GM19324 (cell line): ENCODE data around the gene CEP128.

ENCODE experiments used
- ATAC-seq: cut with Tn5 transposase; IDR thresholded peaks from one replicate; pipeline ENCODE4 v1.9.1; 2021; ENCODE audit warnings: mild to moderate bottlenecking, moderate library complexity; ENCODE audit not compliant: unreplicated experiment, low FRiP score

The CEP128 gene

DNA sequence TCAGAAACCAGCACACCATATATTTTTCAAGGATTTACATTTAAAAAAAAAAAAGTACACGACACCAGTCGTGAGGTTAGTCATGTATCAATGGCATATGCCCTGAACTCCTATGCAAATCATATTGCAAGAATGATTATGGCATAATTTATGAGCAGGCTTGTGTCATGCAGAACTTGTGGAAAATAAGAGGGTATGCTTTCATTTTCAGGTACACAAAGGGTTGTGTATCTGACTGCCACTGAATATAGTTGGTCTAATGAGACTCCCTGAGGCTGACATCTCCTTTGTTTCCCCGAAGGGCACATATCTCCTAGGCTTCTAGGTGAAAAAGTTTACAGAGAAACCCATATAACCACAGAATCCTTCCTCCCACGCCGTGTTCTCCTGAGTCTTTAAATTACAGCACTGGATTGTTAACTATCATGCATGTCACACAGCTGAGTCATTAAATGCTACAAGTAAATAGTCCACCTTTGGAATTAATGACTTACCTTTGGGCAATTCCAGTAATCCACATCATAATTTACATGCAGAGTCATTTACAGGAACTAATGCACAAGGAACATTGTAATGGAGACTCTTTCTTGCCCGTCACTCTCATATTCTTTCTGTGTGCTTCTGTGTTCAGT, 373.5 kb downstream of the CEP128 start:
- ATAC-seq: no peak

DNA sequence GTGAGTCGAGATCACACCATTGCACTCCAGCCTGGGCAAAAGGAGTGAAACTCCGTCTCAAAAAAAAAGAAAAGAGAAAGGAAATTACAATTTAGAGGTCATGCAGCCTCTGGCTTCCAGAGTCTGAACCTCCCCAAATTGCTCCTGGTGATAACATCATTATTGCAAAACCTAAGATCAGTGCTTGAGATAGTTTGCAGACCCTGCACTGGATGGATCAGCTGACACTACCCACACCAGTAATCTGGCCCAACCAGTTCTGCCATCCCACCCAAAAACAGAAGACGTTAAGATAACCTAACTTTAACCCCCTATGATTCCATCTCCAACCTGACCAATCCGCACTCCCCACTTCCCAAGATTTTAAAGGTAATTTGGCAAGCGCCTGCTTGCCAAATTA, 376.5 kb downstream of the CEP128 start:
- no peak for ATAC-seq

DNA sequence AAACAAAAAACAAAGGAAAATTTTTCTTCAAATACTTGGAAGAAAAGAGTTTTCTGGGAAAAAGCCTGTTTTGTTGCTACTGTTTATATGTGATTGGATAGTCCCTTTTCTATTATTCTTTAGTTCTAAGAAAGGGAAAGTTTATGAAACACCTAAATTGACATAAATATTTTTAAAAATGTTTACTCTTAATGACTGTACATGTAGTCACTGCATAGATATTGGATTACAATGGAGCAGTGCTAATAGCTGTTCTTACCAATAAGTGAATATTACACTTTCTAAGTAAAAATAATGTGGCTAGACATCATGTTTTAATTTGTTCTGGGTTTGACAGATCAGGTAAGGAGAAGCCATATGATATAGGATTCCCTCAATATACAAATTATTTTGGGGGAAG, 377.5 kb downstream of the CEP128 start:
- no peak for ATAC-seq

DNA sequence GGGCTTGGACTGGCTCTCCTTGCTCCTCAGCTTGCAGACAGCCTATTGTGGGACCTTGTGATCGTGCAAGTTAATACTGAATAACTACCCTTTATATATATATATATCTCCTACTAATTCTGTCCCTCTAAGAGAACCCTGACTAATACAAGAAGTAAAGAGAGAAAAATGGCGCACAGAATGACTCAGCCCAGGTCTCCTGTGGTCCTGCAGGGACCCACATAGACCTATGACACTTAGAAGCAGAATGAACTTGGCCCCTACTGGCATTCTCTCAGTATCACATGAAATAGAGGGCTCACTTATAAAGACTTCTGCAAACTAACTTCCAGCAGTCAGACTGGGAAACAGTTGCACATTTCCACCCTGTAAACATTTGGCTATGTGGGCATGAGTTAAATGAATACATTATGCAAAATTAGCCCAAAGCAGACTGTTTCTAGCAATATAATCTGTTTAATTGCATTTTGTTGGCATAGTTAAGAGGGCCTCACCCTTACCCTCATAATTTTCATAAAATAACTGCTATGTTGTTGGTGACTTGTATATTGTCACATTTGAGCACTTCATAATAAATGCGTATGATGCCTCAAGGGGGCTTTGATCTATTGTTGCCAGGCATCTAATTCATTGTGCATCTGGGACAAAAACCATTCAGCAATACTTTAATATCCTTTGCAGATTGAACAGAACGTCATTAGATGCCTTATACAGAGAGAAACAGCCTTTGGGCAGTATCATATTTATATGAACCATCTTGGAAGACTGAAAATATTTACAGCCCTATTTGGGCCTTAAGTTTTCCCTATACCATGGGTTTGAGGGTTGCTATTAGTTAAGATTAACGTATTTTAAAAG, 380.5 kb downstream of the CEP128 start:
- ATAC-seq: no peak

DNA sequence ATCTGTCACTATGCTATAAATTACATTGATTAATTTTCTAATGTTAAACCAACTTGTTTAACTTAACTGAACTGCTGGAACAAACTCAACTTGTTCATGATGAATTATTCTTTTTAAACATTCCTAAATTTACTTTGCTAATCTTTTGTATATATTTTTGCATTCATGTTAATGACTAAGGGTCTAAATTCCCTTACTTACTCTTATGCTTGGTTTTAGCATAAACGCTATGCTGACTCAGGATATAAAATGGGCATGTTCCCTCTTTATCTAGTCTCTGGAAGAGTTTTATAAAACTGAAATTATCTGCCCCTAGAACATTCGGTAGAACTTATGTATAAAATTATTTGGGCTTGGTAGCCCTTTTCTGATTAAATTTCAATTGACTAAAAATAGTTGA, 387.4 kb downstream of the CEP128 start:
- ATAC-seq: no peak

DNA sequence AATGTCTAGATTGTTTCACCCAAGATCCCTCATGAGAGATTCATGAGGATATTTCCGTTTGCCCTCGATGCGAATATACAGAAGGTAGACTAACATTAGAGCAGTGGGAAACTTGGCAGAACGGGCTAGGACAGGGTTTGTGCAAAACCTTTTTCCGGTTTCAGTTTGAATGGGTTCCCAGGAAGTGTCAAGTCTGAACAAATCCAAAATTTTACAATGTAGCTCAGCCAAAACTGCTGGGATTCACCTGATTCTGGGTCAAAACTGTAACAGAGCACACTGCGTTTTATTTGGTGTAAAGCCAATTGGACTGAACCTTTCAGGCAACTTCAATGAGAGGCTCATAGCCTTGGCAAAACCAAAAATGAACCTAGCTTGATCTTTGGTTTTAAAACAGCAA, 392.4 kb downstream of the CEP128 start:
- ATAC-seq: no peak

DNA sequence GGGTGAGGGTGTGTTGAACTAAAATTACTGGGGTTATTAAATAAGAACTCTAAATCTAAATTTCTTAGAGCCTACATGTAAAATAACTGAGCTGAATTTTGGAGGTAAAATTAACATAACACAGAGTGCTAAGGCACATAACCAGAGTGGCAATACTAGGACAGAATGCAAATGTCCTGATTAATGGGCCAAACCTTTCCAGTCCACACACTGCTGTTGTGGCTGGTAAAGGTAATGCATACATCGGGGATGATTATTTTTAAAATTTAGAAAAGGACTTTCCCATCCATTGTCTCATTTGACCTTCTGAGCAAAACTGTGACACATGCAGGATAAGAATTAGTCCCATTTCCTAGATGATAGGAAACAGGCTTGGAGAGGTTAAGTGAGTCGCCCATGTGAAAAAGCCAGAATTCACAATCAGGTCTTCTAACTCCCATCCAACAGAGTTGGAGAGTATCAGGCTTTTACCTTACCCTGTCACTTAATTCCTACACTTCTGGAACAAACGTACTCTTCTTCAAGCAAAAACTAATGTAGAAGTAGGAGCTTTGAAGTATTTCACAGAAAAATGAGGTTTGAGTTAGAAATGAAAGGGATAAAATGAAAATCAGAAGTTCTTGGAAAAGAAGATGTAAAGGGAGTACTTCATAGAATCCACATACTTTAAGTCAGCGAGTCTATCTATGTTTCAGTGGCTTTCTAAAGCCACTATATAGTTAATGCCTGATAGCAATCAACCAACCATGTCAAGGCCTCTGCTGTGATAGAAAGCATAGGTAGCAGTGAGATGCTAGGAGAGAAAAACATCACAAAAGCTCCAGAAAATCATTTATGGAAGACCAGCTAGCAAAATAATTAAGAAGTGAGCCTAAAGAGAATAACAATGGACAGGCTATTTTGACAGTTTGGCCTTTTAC, 395.3 kb downstream of the CEP128 start:
- no peak for ATAC-seq

DNA sequence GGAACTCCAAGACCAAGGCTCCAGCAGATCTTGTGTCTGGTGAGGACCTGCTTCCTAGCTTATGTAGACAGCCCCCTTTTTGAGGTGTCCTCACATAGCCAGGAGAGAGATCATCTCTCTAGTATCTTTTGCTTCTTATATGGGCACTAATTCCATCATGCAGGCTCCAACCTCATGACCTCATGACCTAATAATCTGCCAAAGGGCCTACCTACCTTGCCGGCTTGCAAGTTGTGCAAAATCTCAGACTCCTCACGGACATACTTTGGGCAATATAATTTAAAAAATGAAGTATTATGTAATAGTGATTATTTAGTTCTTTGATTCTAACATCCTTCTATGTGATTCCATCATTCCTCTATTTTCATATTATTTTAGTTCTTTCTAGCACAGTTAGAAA, 397.2 kb downstream of the CEP128 start:
- ATAC-seq: no peak

DNA sequence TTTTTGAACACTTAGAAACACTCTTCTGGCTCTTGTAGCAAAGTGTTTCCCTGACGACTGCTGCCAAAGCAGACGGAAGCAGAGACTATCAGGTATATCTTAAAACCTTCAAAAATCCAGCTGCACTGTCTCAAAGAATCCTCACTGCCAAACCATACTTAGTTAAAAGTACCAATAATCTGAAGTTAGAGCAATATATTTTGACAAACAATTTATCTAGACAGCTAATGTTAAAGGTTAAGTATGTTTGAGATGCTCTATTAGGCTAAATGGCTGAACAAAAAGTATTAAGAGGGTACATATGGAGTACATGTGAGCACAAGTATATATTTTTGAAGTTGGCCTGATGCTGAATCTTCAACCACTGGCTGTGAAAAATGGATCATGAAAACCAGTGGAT, 398.3 kb downstream of the CEP128 start:
- no peak for ATAC-seq

DNA sequence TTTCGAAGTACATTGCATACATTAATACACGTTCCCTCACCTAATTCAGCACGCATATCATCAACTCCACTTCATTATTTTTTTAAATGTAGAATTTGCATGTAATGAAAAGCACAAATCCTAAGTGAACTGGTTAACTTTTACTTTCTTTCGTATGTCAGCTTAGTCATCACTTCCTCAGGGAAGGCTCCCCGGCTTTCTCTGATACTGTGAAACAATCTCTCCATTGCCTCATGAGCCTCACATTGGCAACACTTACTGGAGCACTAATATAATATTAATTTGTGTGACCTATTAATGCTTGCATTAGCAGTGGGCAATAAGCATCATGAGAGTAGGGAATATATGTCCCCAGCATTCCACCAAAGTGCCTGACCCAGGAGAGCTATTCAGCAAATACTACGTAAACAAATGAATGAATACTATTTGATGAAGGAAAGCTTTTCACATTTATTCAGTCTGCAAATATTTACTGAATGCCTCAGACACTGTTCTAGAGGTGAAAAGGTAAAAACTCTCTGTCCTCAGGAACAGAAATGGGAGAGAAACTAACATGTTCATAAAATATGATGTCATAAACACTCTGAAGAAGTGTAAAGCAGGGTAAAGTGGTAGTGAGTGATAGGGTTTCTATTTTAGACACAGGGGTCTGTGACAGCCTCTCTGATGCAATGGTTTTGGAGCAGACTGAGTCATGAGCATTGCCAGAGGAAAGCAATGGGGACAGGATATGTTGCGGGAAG, 402.7 kb downstream of the CEP128 start:
- ATAC-seq: no peak

DNA sequence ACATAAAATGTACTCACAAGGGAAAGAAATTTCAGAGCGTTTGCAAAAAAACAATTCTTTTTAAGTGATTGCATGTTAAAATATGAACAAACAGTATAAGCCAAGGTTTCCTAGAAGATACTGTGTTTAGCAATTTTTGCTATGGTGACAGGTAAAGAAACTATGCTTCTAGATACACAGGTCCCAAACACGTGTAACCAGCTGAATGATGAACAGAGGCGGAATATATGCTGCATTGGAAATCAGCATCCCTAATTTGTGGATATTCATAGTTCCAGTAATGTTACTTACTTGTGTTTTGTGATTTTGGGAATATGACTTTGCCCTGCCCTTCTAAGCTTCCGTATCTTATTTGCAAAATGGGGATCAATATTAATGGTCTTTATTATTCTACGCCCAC, 403.9 kb downstream of the CEP128 start:
- no peak for ATAC-seq

DNA sequence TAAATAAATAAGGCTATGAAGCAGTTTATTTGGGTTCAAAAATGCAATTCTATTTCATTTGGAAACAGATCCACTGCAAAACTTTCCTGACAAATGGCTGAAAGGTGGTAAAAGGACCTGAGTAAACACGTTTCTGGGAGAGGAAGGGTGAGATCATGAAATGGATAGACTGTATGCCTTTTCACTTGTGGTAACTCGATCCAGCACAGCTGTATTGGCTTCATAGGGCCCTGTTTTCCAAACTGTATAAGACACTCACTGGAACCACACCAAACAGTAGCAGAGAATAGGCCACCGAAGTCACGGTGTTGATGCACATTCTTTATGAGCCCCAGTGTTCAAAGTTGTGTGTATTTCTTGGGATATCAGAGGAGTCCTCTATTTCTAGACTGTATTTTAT, 405.1 kb downstream of the CEP128 start:
- no peak for ATAC-seq

DNA sequence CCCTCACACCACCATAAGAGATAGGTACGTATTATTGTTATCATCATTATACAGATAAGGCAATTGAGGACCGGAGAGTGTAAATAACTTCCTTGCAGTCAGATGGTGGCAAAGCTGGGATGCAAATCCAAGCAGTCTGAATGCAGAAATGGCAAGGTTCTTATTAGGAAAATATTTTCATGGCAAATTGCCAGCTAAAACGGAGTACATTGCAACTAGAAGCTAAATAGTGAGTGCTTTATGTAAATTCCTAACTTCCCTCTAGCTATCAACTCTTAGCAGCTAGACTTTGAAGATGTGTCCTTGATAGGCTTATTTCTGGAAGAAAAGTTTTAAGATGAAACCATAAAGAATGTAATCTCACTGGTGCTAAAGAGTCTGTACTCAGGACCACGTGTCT, 406.4 kb downstream of the CEP128 start:
- no peak for ATAC-seq

DNA sequence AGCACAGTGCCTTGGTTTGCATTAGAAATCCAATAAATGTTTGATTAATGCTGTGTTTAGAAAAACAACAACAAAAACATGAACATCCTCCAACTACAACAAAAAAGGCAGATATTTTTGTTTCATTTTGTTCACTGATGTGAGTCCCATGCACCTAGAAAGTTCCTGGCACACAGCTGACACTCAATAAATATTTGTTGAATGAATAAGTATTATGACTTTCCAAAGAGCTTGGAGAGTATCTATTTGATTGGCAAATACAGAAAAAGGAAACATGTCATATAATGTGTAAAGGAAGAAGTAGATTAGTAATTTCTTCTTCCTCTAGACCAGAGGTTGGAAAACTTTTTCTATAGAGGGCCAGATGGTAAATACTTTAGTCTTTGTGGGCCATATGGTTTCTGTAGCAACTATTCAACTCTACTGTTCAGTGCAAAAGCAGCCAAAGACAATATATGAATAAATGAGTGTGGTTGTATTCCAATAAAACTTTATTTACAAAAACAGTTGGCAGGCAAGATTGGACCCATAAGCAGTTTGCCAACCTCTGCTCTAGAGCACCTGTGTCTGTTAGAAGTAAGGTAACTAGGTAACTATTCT, 417.9 kb downstream of the CEP128 start:
- ATAC-seq: no peak

DNA sequence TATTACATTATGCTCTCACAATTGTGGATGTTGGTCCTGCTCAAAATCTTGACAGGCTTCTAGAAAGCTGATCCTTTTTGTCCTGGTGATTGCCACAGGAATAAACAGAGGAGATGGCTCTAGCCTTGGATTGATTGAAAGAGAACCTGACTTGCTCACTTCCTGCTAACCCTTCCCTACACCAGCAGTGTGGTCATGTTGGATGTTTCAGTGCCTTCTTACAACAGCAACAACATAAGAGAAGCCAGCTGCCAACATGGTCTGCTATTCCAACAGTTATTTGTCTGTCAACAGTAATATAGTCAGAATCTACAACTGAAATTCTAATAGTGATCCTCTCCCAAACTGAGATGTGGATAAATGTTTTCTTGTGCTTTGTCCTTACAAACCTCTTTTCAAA, 418.6 kb downstream of the CEP128 start:
- no peak for ATAC-seq

DNA sequence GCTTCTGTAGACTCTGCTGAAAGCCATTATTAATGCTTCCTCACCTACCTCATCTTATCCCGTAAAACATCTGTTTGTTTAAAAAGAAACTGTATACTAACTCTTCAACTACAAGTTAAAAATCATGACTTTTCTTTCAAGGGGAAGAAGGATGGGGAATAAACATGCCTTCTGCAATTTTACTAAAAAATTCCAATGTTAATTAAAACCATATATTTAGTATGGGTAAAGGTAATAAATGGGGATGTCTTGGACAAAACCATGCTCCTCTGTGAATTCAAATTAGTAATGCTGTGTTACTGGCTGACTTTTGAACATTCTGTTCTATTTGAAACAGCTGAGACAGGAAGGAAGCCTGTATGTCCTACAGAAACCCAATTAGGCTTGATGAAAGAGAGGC, 419.1 kb downstream of the CEP128 start:
- no peak for ATAC-seq

DNA sequence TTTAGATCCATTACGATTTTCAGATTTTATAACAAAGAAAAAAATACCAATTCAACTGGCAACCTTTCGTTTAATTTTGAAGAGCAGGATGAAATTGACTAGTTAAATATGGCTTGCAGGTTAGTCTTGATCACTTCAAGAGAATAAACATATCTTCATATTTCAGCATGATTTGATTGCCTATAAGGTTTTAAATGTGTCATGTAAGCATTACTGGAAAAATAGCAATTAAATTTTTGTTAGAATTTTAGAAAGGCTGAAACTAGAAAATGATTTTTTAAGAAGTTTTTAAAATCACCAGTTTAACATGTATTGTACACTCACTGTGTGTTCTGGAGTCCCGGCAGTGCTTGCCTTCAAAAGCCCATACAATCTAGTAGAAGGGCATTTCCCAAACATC, 420.1 kb downstream of the CEP128 start:
- no peak for ATAC-seq

DNA sequence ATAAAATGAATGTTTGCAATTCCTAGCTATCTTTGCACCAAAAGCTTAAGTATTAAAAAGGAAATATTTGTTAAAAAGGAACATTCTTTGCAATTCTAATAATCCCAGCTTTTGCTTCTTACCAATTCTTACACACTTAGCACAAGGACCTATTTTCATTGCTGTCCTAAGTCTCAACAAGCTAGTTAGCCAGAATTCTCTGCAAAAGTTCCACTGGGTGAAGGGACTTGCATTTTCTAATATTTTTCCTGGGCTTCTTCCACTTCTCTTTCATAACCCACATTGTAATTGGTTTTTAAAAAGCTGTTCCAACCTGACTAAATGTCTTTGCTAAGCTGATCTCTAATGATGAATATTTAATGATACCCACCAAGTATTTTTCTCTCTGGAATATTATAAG, 422.5 kb downstream of the CEP128 start:
- ATAC-seq: no peak

DNA sequence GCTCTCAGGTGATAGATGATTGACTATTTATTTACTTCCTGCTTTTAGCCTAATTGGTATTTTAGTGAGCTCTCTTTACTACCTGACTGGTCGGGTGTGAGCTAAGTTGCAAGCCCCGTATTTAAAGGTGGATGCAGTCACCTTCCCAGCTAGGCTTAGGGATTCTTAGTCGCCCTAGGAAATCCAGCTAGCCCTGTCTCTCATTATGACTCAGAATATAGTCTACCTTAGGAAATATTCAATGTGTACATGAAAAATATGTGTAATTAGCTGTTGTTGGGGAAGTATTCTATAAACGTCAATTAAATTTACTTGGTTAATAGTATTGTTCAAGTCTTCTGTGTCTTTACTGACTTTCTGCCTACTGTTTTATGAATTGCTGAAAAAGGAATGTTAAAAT, 423.4 kb downstream of the CEP128 start:
- ATAC-seq: no peak

DNA sequence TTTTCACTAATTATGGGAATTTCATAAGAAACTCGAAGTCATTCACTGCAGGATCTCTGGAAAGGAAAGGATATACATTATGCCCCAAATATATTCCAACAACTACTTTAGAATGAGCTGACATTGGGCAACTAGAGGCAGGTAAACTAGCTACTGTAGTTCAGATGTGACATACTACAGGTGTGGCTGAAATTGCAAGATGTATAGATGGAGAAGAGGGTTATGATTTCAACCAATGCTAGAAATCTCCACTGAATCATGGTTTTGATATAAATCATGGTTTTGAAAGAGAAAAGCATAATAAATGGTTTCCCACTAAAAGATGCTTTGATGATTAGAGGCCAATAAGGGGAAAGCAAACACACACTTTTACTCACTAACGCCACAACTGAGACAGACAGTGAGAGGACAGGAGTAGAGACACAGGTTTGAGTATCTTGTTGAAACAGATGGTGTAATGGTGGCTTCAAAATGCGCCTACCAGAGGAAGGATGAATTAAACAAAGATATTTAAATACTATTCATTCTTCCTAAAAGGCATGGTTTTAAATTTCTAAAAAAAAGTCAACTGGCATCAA, 434.2 kb downstream of the CEP128 start:
- no peak for ATAC-seq
